CD8-positive, alpha-beta memory T cell (primary cell): Measurements from ENCODE around the gene ZNF652. TPM values are rescaled to one million over a fixed set of nuclear protein-coding genes. Genes with fewer than 3 reads are reported as not detected.
"Not testable (repeated sequence)": the region's sequence is repeated elsewhere in the genome, so short reads cannot be mapped to it uniquely, and the experiment has no call there.

Source experiments
- CTCF ChIA-PET: fragments of 350-600 bp; sonication (Branson Sonifier 250); formaldehyde crosslinking; loops from one replicate; lab custom pipeline; 2021; ENCODE audit warnings: antibody characterized with exemption; lab: Charles Lee
- POLR2A ChIA-PET: fragments of 350-600 bp; sonication (Branson Sonifier 250); formaldehyde crosslinking; loops from one replicate; lab custom pipeline; 2021; ENCODE audit warnings: antibody characterized with exemption; lab: Charles Lee
- DNase-seq, 5 donors: peaks; one replicate each; pipeline versions ENCODE4 v3.0.0 to v3.0.0-alpha.2; 2020 to 2022; ENCODE audit warnings: mixed read lengths in 1 of 5
- H3K27ac ChIP-seq: one replicate; pipeline ENCODE4 v1.7.0; 2013; ENCODE audit warnings: low read depth, mild to moderate bottlenecking, low read length, moderate library complexity
- H3K27me3 ChIP-seq: 2 replicates; pipeline ENCODE4 v1.7.0; 2013; ENCODE audit warnings: low read length, mild to moderate bottlenecking; ENCODE audit not compliant: insufficient read depth, poor library complexity, severe bottlenecking
- H3K36me3 ChIP-seq: 2 replicates; pipeline ENCODE4 v1.7.0; 2013; ENCODE audit warnings: mild to moderate bottlenecking, low read length, moderate library complexity; ENCODE audit not compliant: insufficient read depth
- H3K4me1 ChIP-seq: 2 replicates; pipeline ENCODE4 v1.7.0; 2013; ENCODE audit warnings: mild to moderate bottlenecking, low read length, moderate library complexity; ENCODE audit not compliant: insufficient read depth
- H3K4me3 ChIP-seq: 2 replicates; pipeline ENCODE4 v1.7.0; 2013; ENCODE audit warnings: mild to moderate bottlenecking, low read length
- H3K9me3 ChIP-seq: 2 replicates; pipeline ENCODE4 v1.7.0; 2013; ENCODE audit warnings: mild to moderate bottlenecking, low read length
- H3K27ac Mint-ChIP-seq, 8 donors: one replicate each; pipeline ENCODE4 v1.8.0; 2020 to 2021; ENCODE audit warnings: mixed read lengths in 8 of 8, mild to moderate bottlenecking in 6 of 8, inconsistent platforms in 3 of 8, moderate library complexity in 3 of 8
- H3K27me3 Mint-ChIP-seq, 2 donors: one replicate each; pipeline ENCODE4 v1.8.0; 2020 to 2021; ENCODE audit warnings: mixed read lengths in 2 of 2, mild to moderate bottlenecking in 1 of 2, moderate library complexity in 1 of 2
- H3K36me3 Mint-ChIP-seq, 3 donors: one replicate each; pipeline ENCODE4 v1.8.0; 2020 to 2021; ENCODE audit warnings: mixed read lengths in 3 of 3, inconsistent platforms in 1 of 3, mild to moderate bottlenecking in 1 of 3
- H3K4me1 Mint-ChIP-seq, 3 donors: one replicate each; pipeline ENCODE4 v1.8.0; 2020 to 2021; ENCODE audit warnings: mixed read lengths in 3 of 3, inconsistent platforms in 1 of 3, mild to moderate bottlenecking in 1 of 3
- H3K4me3 Mint-ChIP-seq, 7 donors: one replicate each; pipeline ENCODE4 v1.8.0; 2020 to 2021; ENCODE audit warnings: mixed read lengths in 7 of 7, mild to moderate bottlenecking in 6 of 7, moderate library complexity in 4 of 7, inconsistent platforms in 2 of 7
- H3K9me3 Mint-ChIP-seq, 5 donors: one replicate each; pipeline ENCODE4 v1.8.0; 2020 to 2022; ENCODE audit warnings: mixed read lengths in 5 of 5, mild to moderate bottlenecking in 3 of 5, moderate library complexity in 2 of 5, inconsistent platforms in 1 of 5
- polyA plus RNA-seq: library from polyadenylated mRNA; unstranded; fragments of 300-500 nt; fragmentation: Illumina TruSeq; gene quantifications from one replicate; pipeline ENCODE4 v1.2.3, GENCODE V29; 2021
- total RNA-seq, 2 experiments: library from RNA; stranded (reverse); gene quantifications; one replicate each; pipeline ENCODE4 v1.2.3, GENCODE V29; 2021

ZNF652 gene
- total and polyA plus RNA-seq, 3 experiments from 2014 or later = 11.5 to 27.7 (median 11.9) TPM

DNA sequence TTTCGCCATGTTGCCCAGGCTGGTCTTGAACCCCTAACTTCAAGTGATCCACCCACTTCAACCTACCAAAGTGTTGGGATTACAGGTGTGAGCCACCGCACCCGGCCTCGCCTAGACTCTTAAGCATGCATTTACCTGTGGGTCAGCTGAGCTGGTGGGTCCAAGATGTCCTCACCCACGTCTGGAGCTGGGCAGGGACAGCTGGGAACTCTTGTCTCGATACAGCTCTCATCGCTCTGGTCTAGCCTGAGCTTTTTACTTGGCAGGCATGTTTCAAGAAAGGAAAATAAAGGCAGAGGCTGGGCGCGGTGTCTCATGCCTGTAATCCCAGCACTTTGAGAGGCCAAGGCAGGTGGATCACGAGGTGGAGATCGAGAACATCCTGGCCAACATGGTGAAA, 74.6 kb downstream of the ZNF652 start:
- CTCF ChIA-PET = interaction anchor here (0.6 to 1.4 kb wide), 3 partner anchors 11 to 125 kb away, joined by 3 read pairs; no protein-coding TSS in a partner anchor
- Mint-ChIP-seq H3K27me3 (peaks cover 0 to 2% of the 10 kb centered on the region in 2 donors), H3K9me3 (no peaks in the 10 kb centered on the region), H3K4me1 (no peaks in the 10 kb centered on the region), H3K27ac (peak overlapping the region in 1 of 8 donors; percentile 84), H3K4me3 (no peak overlapping the region), H3K36me3 (peaks cover 0 to 25% (median under 1%) of the 10 kb centered on the region in 3 donors)
- POLR2A ChIA-PET = interaction anchor here (0.6 kb wide), 1 partner anchor 108 kb away, joined by 3 read pairs; no protein-coding TSS in a partner anchor
- H3K9me3 ChIP-seq = no peaks in the 10 kb centered on the region
- no peak for DNase-seq
- no peaks in the 10 kb centered on the region for H3K27me3 ChIP-seq
- no peaks in the 10 kb centered on the region for H3K36me3 ChIP-seq
- H3K27ac ChIP-seq = no peak overlapping the region
- no peak overlapping the region for H3K4me3 ChIP-seq
- no peaks in the 10 kb centered on the region for H3K4me1 ChIP-seq

DNA sequence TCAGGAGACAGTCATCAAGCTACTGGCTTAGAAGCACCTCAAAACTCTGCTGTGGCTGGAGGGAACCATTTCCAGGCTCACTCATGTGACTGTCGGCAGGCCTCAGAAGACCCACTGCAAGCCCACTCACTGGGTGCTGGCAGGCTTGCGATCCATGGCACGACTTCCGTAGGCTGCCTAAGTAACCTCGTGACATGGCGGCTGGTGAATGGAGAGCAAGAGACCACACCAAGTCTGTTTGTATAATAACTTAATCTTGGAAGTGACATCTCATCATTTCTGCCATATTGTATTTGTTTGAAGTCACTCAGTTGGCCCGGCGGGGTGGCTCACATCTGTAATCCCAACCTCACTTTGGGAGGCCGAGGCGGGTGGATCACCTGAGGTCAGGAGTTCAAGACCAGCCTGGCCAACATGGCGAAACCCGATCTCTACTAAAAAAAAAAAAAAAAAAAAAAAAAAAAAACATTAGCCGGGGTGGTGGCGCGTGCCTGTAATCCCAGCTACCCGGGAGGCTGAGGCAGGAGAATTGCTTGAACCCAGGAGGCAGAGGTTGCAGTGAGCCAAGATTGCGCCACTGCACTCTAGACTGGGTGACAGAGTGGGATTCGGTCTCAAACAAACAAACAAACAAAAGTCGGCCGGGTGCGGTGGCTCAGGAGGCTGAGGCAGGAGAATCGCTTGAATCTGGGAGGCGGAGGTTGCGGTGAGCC, 75.6 kb downstream of the ZNF652 start:
- H3K27ac ChIP-seq, H3K27ac Mint-ChIP-seq, H3K27me3 ChIP-seq, H3K9me3 Mint-ChIP-seq, H3K4me3 Mint-ChIP-seq, H3K36me3 ChIP-seq, H3K4me1 Mint-ChIP-seq, H3K4me3 ChIP-seq, H3K9me3 ChIP-seq, H3K27me3 Mint-ChIP-seq, DNase-seq, CTCF ChIA-PET, POLR2A ChIA-PET, H3K4me1 ChIP-seq: not testable (repeated sequence)
- H3K36me3 Mint-ChIP-seq = peaks cover 0 to 16% (median 0%) of the 10 kb centered on the region in 3 donors

DNA sequence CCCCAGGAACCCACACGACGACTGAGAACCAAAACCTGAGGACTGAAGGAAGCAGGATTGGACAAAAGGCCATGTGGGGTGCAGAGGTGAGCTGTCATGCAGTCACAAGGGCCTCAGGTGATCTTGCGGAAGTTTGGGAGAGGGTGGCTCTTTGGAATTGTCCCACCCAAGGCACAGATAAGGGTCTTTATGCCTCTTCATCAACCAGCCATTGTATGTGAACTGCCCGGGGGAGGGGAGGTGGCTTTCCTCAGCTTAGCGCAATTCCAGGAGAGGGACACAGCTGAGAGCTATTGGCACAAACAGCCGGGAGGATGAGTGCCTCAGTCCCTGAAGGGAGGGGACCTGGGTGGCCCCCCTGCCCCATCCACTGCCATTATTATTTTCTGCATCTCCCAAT, 76.3 kb downstream of the ZNF652 start:
- DNase-seq = no peak
- H3K4me1 ChIP-seq = no peaks in the 10 kb centered on the region
- H3K27me3 ChIP-seq = no peaks in the 10 kb centered on the region
- H3K36me3 ChIP-seq = no peaks in the 10 kb centered on the region
- no peaks in the 10 kb centered on the region for H3K9me3 ChIP-seq
- ChIA-PET CTCF (no interaction called here), POLR2A (no interaction called here)
- Mint-ChIP-seq H3K4me1 (no peaks in the 10 kb centered on the region), H3K9me3 (no peaks in the 10 kb centered on the region), H3K36me3 (peaks cover 0 to 12% (median 0%) of the 10 kb centered on the region in 3 donors), H3K4me3 (no peak overlapping the region), H3K27me3 (peaks cover 0 to 5% of the 10 kb centered on the region in 2 donors), H3K27ac (no peak overlapping the region)
- H3K4me3 ChIP-seq = no peak overlapping the region
- H3K27ac ChIP-seq = no peak overlapping the region

DNA sequence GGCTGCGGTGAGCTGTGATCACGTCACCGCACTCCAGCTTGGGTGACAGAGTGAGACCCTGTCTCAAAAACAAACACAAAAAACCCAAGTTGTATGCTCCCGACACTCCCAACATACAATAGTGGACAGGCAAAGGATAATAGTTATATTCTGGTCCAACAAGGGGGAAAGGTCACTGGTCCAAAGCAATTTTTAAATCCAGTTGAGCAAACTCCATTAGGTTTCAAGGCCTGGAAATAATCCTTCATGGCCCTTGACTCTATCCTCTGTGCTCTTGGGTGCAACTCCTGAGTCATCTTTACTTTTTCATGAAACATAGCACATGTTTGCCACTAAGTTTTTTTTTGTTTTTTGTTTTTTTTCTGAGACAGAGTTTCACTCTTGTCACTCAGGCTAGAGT, 81.1 kb downstream of the ZNF652 start:
- Mint-ChIP-seq H3K4me3 (no peak overlapping the region), H3K27me3 (peaks cover 2 to 5% of the 10 kb centered on the region in 2 donors), H3K36me3 (no peaks in the 10 kb centered on the region), H3K9me3 (no peaks in the 10 kb centered on the region), H3K4me1 (no peaks in the 10 kb centered on the region), H3K27ac (no peak overlapping the region)
- no peak overlapping the region for H3K4me3 ChIP-seq
- no peak overlapping the region for H3K27ac ChIP-seq
- ChIA-PET CTCF (no interaction called here), POLR2A (no interaction called here)
- no peaks in the 10 kb centered on the region for H3K9me3 ChIP-seq
- H3K4me1 ChIP-seq = no peaks in the 10 kb centered on the region
- no peaks in the 10 kb centered on the region for H3K27me3 ChIP-seq
- no peak for DNase-seq
- H3K36me3 ChIP-seq = no peaks in the 10 kb centered on the region

DNA sequence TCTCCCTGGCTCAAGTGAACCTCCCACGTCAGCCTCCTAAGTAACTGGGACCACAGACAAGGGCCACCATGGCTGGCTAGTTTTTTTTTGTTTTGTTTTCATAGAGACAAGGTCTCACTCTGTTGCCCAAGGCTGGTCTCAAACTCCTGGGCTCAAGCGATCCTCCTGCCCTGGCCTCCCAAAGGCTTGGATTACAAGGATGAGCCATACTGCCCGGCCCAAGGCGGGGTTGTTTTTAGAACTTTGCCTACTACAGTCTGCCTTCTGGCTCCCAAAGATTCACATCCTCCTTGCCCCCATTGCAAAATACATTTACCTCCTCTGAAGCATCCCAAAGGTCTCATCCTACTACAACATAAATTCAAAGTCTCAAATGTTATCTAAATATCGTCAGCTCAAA, 82.0 kb downstream of the ZNF652 start:
- Histone ChIP-seq H3K4me3 (no peak overlapping the region), H3K27me3 (no peaks in the 10 kb centered on the region), H3K27ac (no peak overlapping the region), H3K36me3 (no peaks in the 10 kb centered on the region), H3K4me1 (no peaks in the 10 kb centered on the region), H3K9me3 (no peaks in the 10 kb centered on the region)
- H3K4me1 Mint-ChIP-seq = no peaks in the 10 kb centered on the region
- no peaks in the 10 kb centered on the region for H3K9me3 Mint-ChIP-seq
- POLR2A ChIA-PET = no interaction called here
- H3K27ac Mint-ChIP-seq = no peak overlapping the region
- no peaks in the 10 kb centered on the region for H3K36me3 Mint-ChIP-seq
- H3K27me3 Mint-ChIP-seq = peaks cover 2 to 5% of the 10 kb centered on the region in 2 donors
- CTCF ChIA-PET = no interaction called here
- no peak for DNase-seq
- H3K4me3 Mint-ChIP-seq = no peak overlapping the region

DNA sequence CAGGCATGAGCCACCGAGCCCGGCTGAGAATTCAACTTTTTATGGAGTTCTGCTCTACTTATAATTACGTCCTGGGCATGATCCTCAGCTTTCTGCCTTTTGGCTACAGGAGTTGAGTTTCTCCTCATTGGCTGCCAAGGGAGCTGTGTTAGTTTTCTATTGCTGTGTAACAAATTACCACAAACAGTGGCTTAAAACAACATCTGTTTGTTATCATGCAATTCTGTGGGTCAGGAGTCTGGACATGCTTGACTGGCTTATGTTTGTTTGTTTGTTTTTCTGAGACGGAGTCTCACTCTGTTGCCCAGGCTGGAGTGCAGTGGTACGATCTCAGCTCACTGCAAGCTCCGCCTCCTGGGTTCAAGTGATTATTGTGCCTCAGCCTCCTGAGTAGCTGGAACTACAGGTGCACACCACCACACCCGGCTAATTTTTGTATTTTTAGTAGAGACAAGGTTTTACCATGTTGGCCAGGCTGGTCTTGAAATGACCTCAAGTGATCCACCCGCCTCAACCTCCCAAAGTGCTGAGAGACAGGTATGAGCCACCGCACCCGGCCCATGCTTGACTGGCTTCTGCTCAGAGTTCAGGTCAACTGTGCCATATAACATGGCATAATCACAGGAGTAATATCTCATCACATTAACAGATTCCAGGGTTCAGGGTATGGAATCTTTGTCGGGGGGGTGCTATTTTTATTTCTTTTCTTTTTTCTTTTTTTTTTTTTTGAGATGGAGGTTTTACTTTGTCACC, 82.6 kb downstream of the ZNF652 start:
- POLR2A ChIA-PET, H3K9me3 Mint-ChIP-seq, H3K4me3 ChIP-seq, H3K4me1 Mint-ChIP-seq, H3K36me3 Mint-ChIP-seq, H3K36me3 ChIP-seq, H3K27me3 ChIP-seq, H3K27me3 Mint-ChIP-seq, H3K27ac Mint-ChIP-seq, CTCF ChIA-PET, H3K9me3 ChIP-seq, H3K4me1 ChIP-seq, H3K27ac ChIP-seq, DNase-seq, H3K4me3 Mint-ChIP-seq: not testable (repeated sequence)

DNA sequence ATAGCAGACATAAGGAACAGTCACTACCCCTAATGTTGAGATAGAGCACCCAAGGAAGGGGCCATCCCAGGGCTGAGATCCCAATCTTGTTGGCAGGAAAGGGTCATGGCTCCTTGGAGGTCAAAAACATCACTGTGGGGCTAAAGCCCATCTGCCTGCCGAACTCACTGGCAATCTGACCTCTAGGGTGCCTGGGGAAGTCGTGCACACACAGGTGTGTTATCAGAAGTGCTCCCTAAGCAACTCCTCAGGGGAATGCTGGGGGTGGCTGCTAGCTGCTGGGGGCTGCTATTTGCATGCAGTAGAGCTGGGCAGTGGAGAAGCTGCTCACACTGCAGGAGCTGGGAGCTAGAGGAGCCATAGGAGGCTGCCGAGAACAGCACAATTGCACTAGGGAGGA, 84.0 kb downstream of the ZNF652 start:
- H3K36me3 Mint-ChIP-seq = no peaks in the 10 kb centered on the region
- peaks cover 2 to 5% of the 10 kb centered on the region in 2 donors for H3K27me3 Mint-ChIP-seq
- Histone ChIP-seq H3K4me1 (no peaks in the 10 kb centered on the region), H3K27ac (no peak overlapping the region), H3K27me3 (no peaks in the 10 kb centered on the region), H3K9me3 (no peaks in the 10 kb centered on the region), H3K4me3 (no peak overlapping the region), H3K36me3 (no peaks in the 10 kb centered on the region)
- ChIA-PET CTCF (no interaction called here), POLR2A (no interaction called here)
- H3K4me3 Mint-ChIP-seq = no peak overlapping the region
- H3K9me3 Mint-ChIP-seq = no peaks in the 10 kb centered on the region
- no peak for DNase-seq
- no peak overlapping the region for H3K27ac Mint-ChIP-seq
- H3K4me1 Mint-ChIP-seq = no peaks in the 10 kb centered on the region

DNA sequence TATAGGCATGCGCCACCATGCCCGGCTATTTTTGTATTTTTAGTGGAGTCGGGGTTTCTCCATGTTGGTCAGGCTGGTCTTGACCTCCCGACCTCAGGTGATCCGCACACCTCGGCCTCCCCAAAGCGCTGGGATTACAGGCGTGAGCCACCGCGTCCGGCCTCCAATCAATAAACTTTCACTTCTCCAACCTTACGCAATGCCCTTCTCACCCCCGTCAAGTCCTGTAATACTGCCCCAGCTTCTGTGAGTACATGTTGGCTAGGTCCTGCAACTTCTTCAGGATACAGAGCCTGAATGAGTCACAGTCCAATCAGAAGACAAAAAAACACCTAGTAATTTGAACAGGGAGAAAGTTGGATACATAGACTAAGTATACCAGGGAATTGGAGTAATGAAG, 84.4 kb downstream of the ZNF652 start:
- Mint-ChIP-seq H3K4me1 (no peaks in the 10 kb centered on the region), H3K36me3 (no peaks in the 10 kb centered on the region), H3K9me3 (no peaks in the 10 kb centered on the region), H3K27me3 (peaks cover 2 to 5% of the 10 kb centered on the region in 2 donors), H3K27ac (no peak overlapping the region), H3K4me3 (no peak overlapping the region)
- no peaks in the 10 kb centered on the region for H3K27me3 ChIP-seq
- H3K36me3 ChIP-seq = no peaks in the 10 kb centered on the region
- no peaks in the 10 kb centered on the region for H3K9me3 ChIP-seq
- H3K4me1 ChIP-seq = no peaks in the 10 kb centered on the region
- DNase-seq = no peak
- no peak overlapping the region for H3K27ac ChIP-seq
- POLR2A ChIA-PET = no interaction called here
- CTCF ChIA-PET = interaction anchor here (0.7 kb wide), 1 partner anchor 219 kb away, joined by 3 read pairs; no protein-coding TSS in a partner anchor
- no peak overlapping the region for H3K4me3 ChIP-seq
